ENCODE data around the gene RIN2.

GRCh38 chr20:19742974-19743639 lies 15.0 kb upstream of the RIN2 start:
- TF ChIP-seq CTCF (conservative IDR thresholded peaks at IDR 0.05; ENCODE audit: low read length) (no peak), EZH2phosphoT487 (IDR thresholded peaks at IDR 0.05; ENCODE audit: borderline replicate concordance) (no peak)
